Measurements from ENCODE around the gene PSPC1.

- TF ChIP-seq CTCF (IDR thresholded peaks at IDR 0.05; ENCODE audit: insufficient read depth, low read length, poor library complexity, severe bottlenecking) (no peak), EZH2phosphoT487 (conservative IDR thresholded peaks at IDR 0.05; ENCODE audit: low read length) (no peak)
These were observed 11.9 kb upstream of the PSPC1 start for GRCh38 chr13:19794631-19795030.
